Natural killer cell (primary cell): Measurements from ENCODE around the gene CGB3. TPM values are rescaled to one million over a fixed set of nuclear protein-coding genes. Genes with fewer than 3 reads are reported as not detected.
"Not testable (repeated sequence)": the region's sequence is repeated elsewhere in the genome, so short reads cannot be mapped to it uniquely, and the experiment has no call there.

Experiments
- ATAC-seq, 3 donors: fragments of 150-1000 bp in 2 of 3; fragments of 200-7000 bp in 1 of 3; cut with Tn5 transposase; 1 replicate in 1 of 3; 2 replicates in 2 of 3; pipeline ENCODE4 v1.10.0; 2021; ENCODE audit warnings: mild to moderate bottlenecking in 2 of 3, moderate library complexity in 2 of 3
- DNase-seq, 2 donors: peaks; one replicate each; pipeline versions ENCODE4 v3.0.0 to v3.0.0-alpha.2; 2013 to 2021; ENCODE audit warnings: mixed read lengths in 1 of 2
- H3K27ac ChIP-seq: one replicate; pipeline ENCODE4 v1.5.1; 2013; ENCODE audit warnings: mild to moderate bottlenecking, low read length
- H3K27me3 ChIP-seq: one replicate; pipeline ENCODE4 v1.6.1; 2013; ENCODE audit warnings: low read length; ENCODE audit not compliant: control insufficient read depth, insufficient read depth
- H3K36me3 ChIP-seq: one replicate; pipeline ENCODE4 v1.6.1; 2013; ENCODE audit warnings: low read length; ENCODE audit not compliant: control insufficient read depth, insufficient read depth
- H3K4me1 ChIP-seq: one replicate; pipeline ENCODE4 v1.6.1; 2013; ENCODE audit warnings: low read length; ENCODE audit not compliant: control insufficient read depth, insufficient read depth
- H3K4me3 ChIP-seq: one replicate; pipeline ENCODE4 v1.5.1; 2013; ENCODE audit warnings: low read length
- H3K9me3 ChIP-seq: one replicate; pipeline ENCODE4 v1.6.1; 2013; ENCODE audit warnings: low read length; ENCODE audit not compliant: control insufficient read depth, insufficient read depth
- H3K27ac Mint-ChIP-seq, 2 donors: one replicate each; pipeline ENCODE4 v1.8.0; 2022; ENCODE audit warnings: mild to moderate bottlenecking in 2 of 2, mixed read lengths in 2 of 2, moderate library complexity in 1 of 2
- H3K27me3 Mint-ChIP-seq, 2 donors: one replicate each; pipeline ENCODE4 v1.8.0; 2022; ENCODE audit warnings: low read depth in 2 of 2, mixed read lengths in 2 of 2
- H3K36me3 Mint-ChIP-seq: one replicate; pipeline ENCODE4 v1.8.0; 2022; ENCODE audit warnings: mixed read lengths
- H3K4me1 Mint-ChIP-seq, 2 donors: one replicate each; pipeline ENCODE4 v1.8.0; 2022; ENCODE audit warnings: mixed read lengths in 2 of 2
- H3K4me3 Mint-ChIP-seq: one replicate; pipeline ENCODE4 v1.8.0; 2022; ENCODE audit warnings: mild to moderate bottlenecking, moderate library complexity, mixed read lengths
- H3K9me3 Mint-ChIP-seq, 2 donors: one replicate each; pipeline ENCODE4 v1.8.0; 2022; ENCODE audit warnings: mixed read lengths in 2 of 2
- CTCF ChIP-seq: fragments of 200-600 bp; IDR thresholded peaks from one replicate; pipeline ENCODE4 v1.8.0; 2022; ENCODE audit warnings: antibody characterized with exemption
- WGBS: methylation state at CpG from one replicate; pipeline ENCODE4 v1.1.7; 2013; ENCODE audit warnings: missing lambda C conversion rate; ENCODE audit not compliant: insufficient coverage; 5-methylcytosine and 5-hydroxymethylcytosine counted together
- intact Hi-C: fragments of 100-400 bp; cut with micrococcal nuclease; formaldehyde crosslinking; loops from one replicate; pipeline ENCODE4 v1.14.2; 2022
- total RNA-seq, 4 donors: library from RNA; stranded (reverse); fragments of 120-200 nt in 1 of 4; gene quantifications; one replicate each; pipeline versions ENCODE4 v1.2.3 to v1.2.4, GENCODE V29; 2013 to 2022

Gene CGB3
- total RNA-seq, 3 donors from 2014 or later (not counting 1 experiment from before 2014, with no cell fraction given), result not detected

DNA sequence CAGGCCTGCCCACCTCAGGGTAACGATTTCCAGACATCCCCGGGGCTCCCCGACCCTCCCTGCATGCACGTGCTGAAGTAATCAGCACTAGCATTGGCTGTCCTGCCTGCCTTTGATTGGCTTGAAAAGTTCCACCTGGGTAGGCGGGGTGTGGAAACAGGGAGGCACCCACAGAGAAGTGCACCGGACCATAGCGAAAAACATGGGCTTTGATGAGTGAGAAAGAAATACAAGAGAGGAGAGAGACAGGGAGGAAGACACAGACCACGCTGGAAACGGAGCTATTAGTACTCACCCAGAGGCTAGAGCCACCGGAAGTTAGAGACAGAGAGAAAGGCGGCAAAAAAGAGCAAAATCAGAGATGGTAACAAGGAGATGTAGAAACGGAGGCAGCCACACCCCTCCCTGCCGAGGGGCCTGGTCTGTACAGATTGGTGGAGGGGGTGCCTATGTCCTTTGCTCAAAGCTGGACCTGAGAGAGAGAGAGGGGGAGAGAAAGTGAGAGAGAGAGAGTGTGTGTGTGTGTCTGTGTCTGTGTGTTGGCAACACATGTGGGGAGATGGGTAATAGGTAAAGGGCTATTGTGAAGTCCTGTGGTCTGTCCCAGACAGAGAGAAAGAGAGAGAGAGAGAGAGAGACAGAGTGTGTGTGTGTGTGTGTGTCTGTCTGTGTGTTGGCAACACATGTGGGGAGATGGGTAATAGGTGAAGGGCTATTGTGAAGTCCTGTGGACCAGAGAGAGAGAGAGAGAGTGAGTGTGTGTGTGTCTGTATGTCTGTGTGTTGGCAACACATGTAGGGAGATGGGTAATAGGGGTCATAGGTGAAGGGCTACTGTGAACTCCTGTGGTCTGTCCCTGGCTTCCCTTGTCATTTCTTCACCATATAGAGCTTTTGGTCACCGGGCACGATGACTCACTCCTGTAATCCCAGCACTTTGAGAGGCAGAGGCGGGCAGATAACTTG lies 2.9 kb downstream of the CGB3 start:
- Mint-ChIP-seq H3K4me3 (no peak overlapping the region), H3K27ac (peak overlapping the region in 1 of 2 donors; percentile 13), H3K9me3 (no peaks in the 10 kb centered on the region), H3K27me3 (peaks cover 0 to 7% of the 10 kb centered on the region in 2 donors), H3K4me1 (peaks cover 15 to 36% of the 10 kb centered on the region in 2 donors), H3K36me3 (no peaks in the 10 kb centered on the region)
- Histone ChIP-seq H3K27me3 (peaks cover 3% of the 10 kb centered on the region), H3K36me3 (no peaks in the 10 kb centered on the region), H3K9me3 (no peaks in the 10 kb centered on the region), H3K4me1 (peaks cover 33% of the 10 kb centered on the region), H3K27ac (no peak overlapping the region), H3K4me3 (no peak overlapping the region)
- WGBS, result 45% methylated on average over 16 of the region's 16 CpGs
- ATAC-seq (no peak), DNase-seq (peak in 1 of 2 donors; percentile 14)
- intact Hi-C loops, result no loop called here
- TF ChIP-seq CTCF, result no peak

GRCh38 chr19:49020342-49020741 lies 3.8 kb downstream of the CGB3 start:
- H3K27me3 ChIP-seq, result peaks cover 3% of the 10 kb centered on the region
- ATAC-seq, result no peak
- Mint-ChIP-seq H3K27me3 (peaks cover 0 to 7% of the 10 kb centered on the region in 2 donors), H3K36me3 (no peaks in the 10 kb centered on the region), H3K4me3 (no peak overlapping the region), H3K4me1 (peaks cover 15 to 36% of the 10 kb centered on the region in 2 donors), H3K9me3 (no peaks in the 10 kb centered on the region), H3K27ac (no peak overlapping the region)
- H3K36me3 ChIP-seq, result no peaks in the 10 kb centered on the region
- H3K9me3 ChIP-seq, result no peaks in the 10 kb centered on the region
- DNase-seq, result peak in 1 of 2 donors; percentile 8
- intact Hi-C loops, result no loop called here
- peaks cover 33% of the 10 kb centered on the region for H3K4me1 ChIP-seq
- no peak for TF ChIP-seq CTCF
- no peak overlapping the region for H3K4me3 ChIP-seq
- 89% methylated on average over 11 of the region's 11 CpGs for whole genome bisulfite sequencing
- H3K27ac ChIP-seq, result no peak overlapping the region

GRCh38 chr19:49019242-49019932 lies 4.7 kb downstream of the CGB3 start:
- intact Hi-C loops, result no loop called here
- H3K4me1 ChIP-seq, result peaks cover 33% of the 10 kb centered on the region
- no peaks in the 10 kb centered on the region for H3K36me3 ChIP-seq
- Mint-ChIP-seq H3K4me3 (peak overlapping the region; percentile 86), H3K36me3 (no peaks in the 10 kb centered on the region), H3K27ac (peak overlapping the region in 1 of 2 donors; percentile 84), H3K4me1 (peaks cover 15 to 36% of the 10 kb centered on the region in 2 donors), H3K9me3 (no peaks in the 10 kb centered on the region), H3K27me3 (peaks cover 0 to 7% of the 10 kb centered on the region in 2 donors)
- H3K9me3 ChIP-seq, result no peaks in the 10 kb centered on the region
- peak overlapping the region; percentile 50 for H3K4me3 ChIP-seq
- ATAC-seq (peak; percentile 36 to 58 (median 55)), DNase-seq (peak; percentile 48 to 76)
- no peak overlapping the region for H3K27ac ChIP-seq
- WGBS, result 11% methylated on average over 41 of the region's 41 CpGs
- H3K27me3 ChIP-seq, result peaks cover 3% of the 10 kb centered on the region
- TF ChIP-seq CTCF, result no peak

- H3K9me3 Mint-ChIP-seq, H3K36me3 ChIP-seq, intact Hi-C loops, ATAC-seq, H3K27ac ChIP-seq, H3K9me3 ChIP-seq, H3K36me3 Mint-ChIP-seq, H3K27me3 ChIP-seq, H3K27me3 Mint-ChIP-seq: not testable (repeated sequence)
- peak overlapping the region; percentile 50 for H3K4me3 ChIP-seq
- Mint-ChIP-seq H3K4me1 (peaks cover 15 to 36% of the 10 kb centered on the region in 2 donors), H3K4me3 (peak overlapping the region; percentile 86), H3K27ac (peak overlapping the region in 1 of 2 donors; percentile 84)
- peak in 1 of 2 donors; percentile 58 for DNase-seq
- 3% methylated on average over 50 of the region's 50 CpGs for WGBS
- peaks cover 33% of the 10 kb centered on the region for H3K4me1 ChIP-seq
Measured at GRCh38 chr19:49018388-49019241, 5.5 kb downstream of the CGB3 start.
